ENCODE results near the gene ZNF337. TPM values are rescaled to one million over a fixed set of nuclear protein-coding genes. Genes with fewer than 3 reads are reported as not detected.
"Not testable (repeated sequence)": the region's sequence is repeated elsewhere in the genome, so short reads cannot be mapped to it uniquely, and the experiment has no call there.

ZNF337 gene
- 10.3 TPM for polyA plus RNA-seq

DNA sequence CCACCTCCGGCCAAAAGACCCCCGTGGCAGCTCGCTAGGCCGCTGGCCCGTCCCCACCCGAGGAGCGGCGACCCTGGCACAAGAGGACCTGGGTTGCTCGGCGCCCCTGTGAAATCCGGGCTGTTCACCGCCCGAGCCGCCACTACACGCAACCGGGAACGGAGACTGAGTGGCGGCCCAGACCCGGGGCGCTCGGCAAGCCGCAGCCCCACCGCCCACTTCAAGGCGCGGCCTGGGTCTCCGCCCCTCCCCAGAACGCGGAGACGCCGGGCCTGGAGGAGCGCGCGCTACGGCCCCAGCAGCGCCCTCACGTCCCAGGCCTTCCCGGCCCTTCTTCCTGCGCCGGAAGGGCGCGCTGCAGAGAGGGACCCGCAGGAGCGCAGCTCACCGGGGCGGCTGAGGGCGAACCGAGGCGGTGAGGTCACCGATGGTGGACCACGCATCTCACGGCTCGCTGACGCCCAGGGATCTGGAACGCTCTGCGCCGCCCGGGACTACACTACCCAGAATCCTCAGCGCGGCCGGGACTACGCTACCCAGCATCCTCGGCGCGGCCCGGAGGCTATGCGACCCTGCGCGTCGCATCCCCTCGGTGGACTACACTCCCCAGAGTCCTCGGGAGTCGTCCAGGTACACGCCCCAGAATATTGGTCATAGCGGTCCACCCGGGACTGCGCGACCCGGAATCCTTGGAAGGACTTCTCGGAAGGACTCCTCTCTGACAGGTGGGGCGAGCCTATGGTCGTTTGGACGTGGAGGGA, at the start of gene ZNF337:
TSS of gene ZNF337 (minus strand) at position 483 of the 761 bp plus-strand sequence. CDS start 10,436 bp downstream, outside the sequence.
- Mint-ChIP-seq H3K27me3 (no peaks in the 10 kb centered on the region), H3K27ac (peak within 1 kb of the TSS; percentile 86 to 96 (median 88)), H3K4me3 (peak within 1 kb of the TSS; percentile 93 to 100 (median 98)), H3K4me1 (peaks cover 14 to 24% (median 19%) of the 10 kb centered on the region in 3 donors), H3K36me3 (no peaks in the 10 kb centered on the region), H3K9me3 (peaks cover 4 to 6% (median 4%) of the 10 kb centered on the region in 3 donors)

DNA sequence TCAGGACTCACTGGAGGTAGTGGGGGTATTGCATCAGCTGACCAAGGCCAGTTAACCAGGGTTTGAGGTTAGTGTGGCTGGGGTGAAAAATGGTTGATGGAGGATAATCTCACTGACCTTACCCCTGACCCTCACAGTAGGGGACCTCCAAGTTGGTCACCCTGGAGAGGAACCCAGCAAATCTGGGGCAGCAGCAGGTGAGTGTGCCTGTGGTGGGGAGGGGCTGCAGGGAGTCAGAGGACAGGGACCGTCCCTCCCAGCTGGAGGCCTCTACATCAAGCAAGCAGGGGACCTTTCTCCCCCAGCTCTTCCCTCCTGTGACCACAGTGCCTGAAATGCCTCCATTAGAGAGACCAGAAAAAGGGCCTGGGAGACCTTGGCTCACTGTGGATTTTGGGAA, 49.1 kb upstream of the ZNF337 start:
- H3K4me3 Mint-ChIP-seq, result no peak overlapping the region
- no peaks in the 10 kb centered on the region for H3K27me3 Mint-ChIP-seq
- H3K27ac Mint-ChIP-seq, result no peak overlapping the region
- H3K36me3 Mint-ChIP-seq, result peaks cover 2% of the 10 kb centered on the region
- H3K4me1 Mint-ChIP-seq, result peaks cover 0 to 7% (median 0%) of the 10 kb centered on the region in 3 donors
- no peaks in the 10 kb centered on the region for H3K9me3 Mint-ChIP-seq

DNA sequence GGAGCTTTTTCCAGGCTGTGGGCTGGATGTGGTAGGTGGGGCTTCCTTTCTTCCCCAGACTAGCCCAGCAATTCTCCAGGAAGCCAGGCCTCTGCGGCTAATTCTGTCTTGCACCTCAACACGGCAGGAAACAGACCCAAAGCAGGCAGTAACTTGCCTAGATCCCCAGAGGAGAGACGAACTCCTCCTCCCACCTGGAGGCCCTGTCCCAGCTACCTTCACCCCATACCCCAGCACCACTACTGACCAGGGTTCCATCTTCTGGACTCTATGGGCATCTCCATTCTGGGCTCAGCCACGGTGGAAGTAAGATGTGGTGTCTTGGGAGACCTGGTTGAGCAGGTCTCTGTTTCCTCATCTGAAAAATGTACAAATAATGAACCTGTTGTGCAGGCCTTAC, 48.4 kb upstream of the ZNF337 start:
- H3K36me3 Mint-ChIP-seq, result peaks cover 2% of the 10 kb centered on the region
- H3K27ac Mint-ChIP-seq, result no peak overlapping the region
- H3K9me3 Mint-ChIP-seq, result no peaks in the 10 kb centered on the region
- H3K4me1 Mint-ChIP-seq, result peaks cover 0 to 4% (median 0%) of the 10 kb centered on the region in 3 donors
- H3K27me3 Mint-ChIP-seq, result no peaks in the 10 kb centered on the region
- no peak overlapping the region for H3K4me3 Mint-ChIP-seq

DNA sequence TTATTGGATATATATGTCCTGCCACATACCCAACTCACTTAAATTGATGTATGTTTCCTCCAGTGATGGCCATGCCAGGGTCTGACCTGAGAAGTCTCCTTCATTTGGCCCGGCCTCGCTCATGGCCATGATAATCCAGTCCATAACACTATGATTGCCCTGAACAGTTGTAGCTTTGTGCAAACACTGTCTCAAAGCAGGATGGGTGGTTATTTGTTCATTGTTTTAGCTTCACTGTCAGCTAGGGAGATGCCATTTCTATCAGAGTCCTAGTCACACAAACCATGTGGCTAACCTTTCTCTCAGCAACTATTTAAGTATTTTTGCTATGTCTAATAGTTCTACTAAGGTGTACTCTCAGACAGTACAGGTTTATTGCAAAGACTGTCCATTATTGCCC, 47.6 kb upstream of the ZNF337 start:
- Mint-ChIP-seq H3K4me3 (no peak overlapping the region), H3K27ac (no peak overlapping the region), H3K27me3 (no peaks in the 10 kb centered on the region), H3K4me1 (peaks cover 0 to 4% (median 0%) of the 10 kb centered on the region in 3 donors), H3K36me3 (peaks cover 2% of the 10 kb centered on the region), H3K9me3 (no peaks in the 10 kb centered on the region)

DNA sequence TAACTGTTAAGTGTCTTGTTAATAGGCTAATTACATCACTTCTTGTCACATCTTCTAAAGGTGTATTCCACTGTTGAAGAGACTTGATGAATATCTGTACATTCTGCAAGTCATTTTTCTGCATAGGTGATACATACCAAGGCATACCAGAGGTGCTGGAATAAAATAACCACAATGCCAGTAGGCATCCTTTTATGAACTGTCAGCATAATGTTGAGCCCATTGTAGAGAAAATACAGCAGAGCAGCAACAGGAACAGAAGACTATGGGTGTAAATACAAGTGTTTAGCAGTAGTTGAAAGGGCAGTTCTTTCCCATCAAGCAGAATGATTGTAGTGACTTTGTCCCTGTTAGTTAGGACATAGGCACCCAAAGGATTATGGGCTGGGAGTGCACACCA, 44.4 kb upstream of the ZNF337 start:
- Mint-ChIP-seq H3K36me3 (peaks cover 2% of the 10 kb centered on the region), H3K4me1 (no peaks in the 10 kb centered on the region), H3K27me3 (no peaks in the 10 kb centered on the region), H3K9me3 (no peaks in the 10 kb centered on the region), H3K27ac (no peak overlapping the region), H3K4me3 (no peak overlapping the region)

DNA sequence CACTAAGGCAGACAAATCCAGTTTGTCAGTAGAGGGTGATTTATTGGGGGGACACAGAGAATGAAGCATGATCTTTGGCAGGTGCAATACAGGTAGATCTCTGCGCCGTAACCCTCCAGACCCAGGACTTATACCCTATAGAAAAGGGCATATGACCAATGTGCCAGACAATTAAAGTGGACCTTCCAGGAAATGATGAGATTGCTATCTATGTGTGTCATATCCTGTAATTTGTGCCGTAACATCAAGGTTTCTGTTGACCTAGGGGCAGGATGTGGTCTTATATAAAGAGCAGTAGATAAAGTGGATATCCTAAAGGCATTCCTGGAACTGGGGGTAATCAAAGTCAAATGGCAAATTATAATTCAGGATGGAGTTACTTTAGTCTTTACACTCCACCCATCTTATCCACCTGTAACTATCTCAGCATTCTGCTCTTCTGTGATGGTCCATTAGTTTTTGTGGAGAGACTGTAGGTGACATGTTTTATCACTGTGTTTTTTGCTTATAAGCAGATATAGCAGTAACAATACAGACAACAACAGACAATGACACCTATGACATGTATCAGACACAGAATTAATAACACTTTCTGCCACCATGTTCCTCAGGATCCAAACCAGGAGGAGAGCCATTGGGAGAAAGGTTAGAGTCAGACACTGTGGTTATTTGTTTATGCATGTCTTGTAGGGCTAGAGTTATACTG, 43.1 kb upstream of the ZNF337 start:
- Mint-ChIP-seq H3K4me1 (no peaks in the 10 kb centered on the region), H3K4me3 (no peak overlapping the region), H3K36me3 (no peaks in the 10 kb centered on the region), H3K9me3 (no peaks in the 10 kb centered on the region), H3K27me3 (no peaks in the 10 kb centered on the region), H3K27ac (no peak overlapping the region)

DNA sequence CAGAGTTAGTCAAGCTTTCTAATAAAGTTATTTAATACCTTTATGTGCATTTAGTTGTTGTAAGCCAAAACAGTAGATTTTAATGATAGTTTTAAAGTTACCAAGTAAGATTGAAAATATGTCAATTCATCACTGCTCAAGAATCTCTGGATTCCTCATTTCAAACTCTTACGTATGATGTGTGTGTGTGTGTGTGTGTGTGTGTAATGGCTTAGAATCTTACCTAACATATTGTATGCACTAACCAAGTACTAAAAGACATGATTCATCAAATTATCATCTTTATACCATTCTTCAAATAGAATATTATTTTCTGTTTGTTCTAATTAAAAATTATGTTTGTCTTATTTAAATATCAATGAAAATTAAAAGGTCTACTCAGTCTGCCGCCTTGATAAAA, 41.5 kb upstream of the ZNF337 start:
- H3K27ac Mint-ChIP-seq, result no peak overlapping the region
- H3K9me3 Mint-ChIP-seq, result no peaks in the 10 kb centered on the region
- H3K4me3 Mint-ChIP-seq, result no peak overlapping the region
- H3K27me3 Mint-ChIP-seq, result no peaks in the 10 kb centered on the region
- no peaks in the 10 kb centered on the region for H3K36me3 Mint-ChIP-seq
- H3K4me1 Mint-ChIP-seq, result no peaks in the 10 kb centered on the region

DNA sequence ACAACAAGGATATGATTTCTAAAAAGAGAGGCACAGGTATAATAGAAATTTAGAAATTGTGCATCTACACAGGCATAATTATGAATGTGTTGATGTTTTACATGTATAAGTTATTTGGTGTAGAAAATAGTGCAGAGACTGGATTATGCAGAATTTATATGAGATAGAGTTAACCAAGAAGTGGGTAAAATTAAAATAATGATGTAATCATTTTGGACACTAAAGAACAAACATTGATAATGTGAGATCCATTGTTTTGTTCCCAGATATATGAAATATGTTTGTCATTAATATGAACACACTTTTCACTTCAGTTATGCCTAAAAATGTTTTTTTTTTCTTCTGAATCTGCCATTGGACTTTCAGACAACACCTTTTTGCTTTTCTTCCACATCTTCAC, 37.2 kb upstream of the ZNF337 start:
- Mint-ChIP-seq H3K36me3 (peaks cover 2% of the 10 kb centered on the region), H3K4me3 (no peak overlapping the region), H3K4me1 (no peaks in the 10 kb centered on the region), H3K27me3 (no peaks in the 10 kb centered on the region), H3K9me3 (no peaks in the 10 kb centered on the region), H3K27ac (no peak overlapping the region)

DNA sequence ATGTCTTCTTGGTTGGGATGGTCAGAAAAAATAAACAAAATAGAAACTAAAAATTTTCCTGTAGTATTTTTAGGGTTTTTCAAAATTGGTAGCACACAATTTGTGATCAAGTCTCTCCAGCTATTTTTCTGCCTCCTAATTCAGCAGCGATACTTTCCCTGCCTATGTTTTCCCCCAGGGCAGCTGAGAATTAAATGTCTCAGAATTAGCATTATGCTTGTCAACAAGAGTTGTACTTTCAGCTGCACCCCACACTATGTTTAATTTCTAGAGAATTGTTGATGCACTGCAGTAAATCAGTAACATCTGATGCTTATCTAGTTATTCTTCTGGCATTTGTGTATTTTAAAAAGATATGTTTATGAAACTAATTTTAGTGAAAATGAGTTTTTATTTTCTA, 34.2 kb upstream of the ZNF337 start:
- H3K36me3 Mint-ChIP-seq, result peaks cover 4% of the 10 kb centered on the region
- peaks cover 0 to 6% (median 0%) of the 10 kb centered on the region in 3 donors for H3K4me1 Mint-ChIP-seq
- H3K27ac Mint-ChIP-seq, result no peak overlapping the region
- peaks cover 9 to 14% (median 12%) of the 10 kb centered on the region in 3 donors for H3K9me3 Mint-ChIP-seq
- H3K4me3 Mint-ChIP-seq, result no peak overlapping the region
- no peaks in the 10 kb centered on the region for H3K27me3 Mint-ChIP-seq

DNA sequence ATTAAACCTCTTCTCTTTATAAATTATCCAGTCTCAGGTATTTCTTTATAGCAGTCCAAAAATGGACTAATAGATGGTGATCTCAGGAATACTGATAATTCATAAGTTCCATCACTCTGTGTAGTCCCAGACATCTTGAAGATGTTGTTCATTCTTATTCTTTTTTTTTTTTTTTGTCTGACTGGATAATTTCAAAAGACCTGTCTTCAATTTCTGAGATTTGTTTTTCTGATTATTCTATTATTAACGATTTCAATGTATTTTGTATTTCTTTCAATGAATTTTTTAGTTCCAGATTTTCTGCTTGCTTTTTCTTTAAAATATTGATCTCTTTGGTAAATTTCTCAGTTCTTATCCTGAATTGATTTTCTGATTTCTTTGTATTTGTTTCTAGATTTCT, 29.7 kb upstream of the ZNF337 start:
- peaks cover 16 to 38% (median 18%) of the 10 kb centered on the region in 3 donors for H3K9me3 Mint-ChIP-seq
- H3K4me1 Mint-ChIP-seq, result peaks cover 0 to 7% (median 0%) of the 10 kb centered on the region in 3 donors
- peak overlapping the region in 1 of 4 donors; percentile 11 for H3K4me3 Mint-ChIP-seq
- no peaks in the 10 kb centered on the region for H3K27me3 Mint-ChIP-seq
- peaks cover 22% of the 10 kb centered on the region for H3K36me3 Mint-ChIP-seq
- H3K27ac Mint-ChIP-seq, result peak overlapping the region in 1 of 3 donors; percentile 59

DNA sequence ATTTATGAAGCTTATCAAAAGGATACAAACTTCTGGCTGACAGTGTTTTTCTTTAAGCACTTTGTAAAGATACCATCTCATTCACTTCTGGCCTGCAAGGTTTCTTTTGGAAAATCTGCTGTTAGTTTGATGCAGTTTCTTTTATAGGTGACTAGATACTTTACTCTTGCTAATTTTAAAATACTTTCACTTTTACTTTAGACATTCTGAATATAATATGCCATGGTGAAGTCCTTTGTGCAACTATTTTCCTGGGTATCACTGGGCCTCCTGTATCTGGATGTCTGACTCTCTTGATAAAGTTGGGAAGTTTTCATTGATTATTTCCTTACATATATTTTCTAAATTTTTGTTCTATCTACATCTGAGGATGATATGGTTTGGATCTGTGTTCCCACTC, 29.0 kb upstream of the ZNF337 start:
- Mint-ChIP-seq H3K36me3 (peaks cover 27% of the 10 kb centered on the region), H3K4me1 (peaks cover 0 to 10% (median 0%) of the 10 kb centered on the region in 3 donors), H3K9me3 (peaks cover 16 to 41% (median 18%) of the 10 kb centered on the region in 3 donors), H3K27me3 (no peaks in the 10 kb centered on the region), H3K4me3 (peak overlapping the region in 1 of 4 donors; percentile 34), H3K27ac (no peak overlapping the region)

DNA sequence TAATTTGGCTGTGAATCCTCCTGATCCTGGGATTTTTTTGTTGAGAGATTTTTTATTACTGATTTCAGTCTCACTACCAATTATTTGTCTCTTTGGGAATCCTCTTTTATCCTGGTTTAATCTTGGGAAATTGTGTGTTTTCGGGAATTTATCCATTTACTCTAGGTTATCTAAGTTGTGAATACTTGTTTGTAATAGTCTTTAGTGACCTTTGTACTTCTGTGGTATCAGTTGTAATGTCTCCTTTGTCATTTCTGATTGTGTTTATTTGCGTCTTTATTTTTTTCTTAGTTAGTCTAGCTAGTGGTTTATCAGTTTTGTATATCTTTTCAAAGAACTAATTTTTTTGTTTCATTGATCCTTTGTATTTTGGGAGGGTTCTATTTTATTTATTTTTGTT, 27.3 kb upstream of the ZNF337 start:
- no peak overlapping the region for H3K27ac Mint-ChIP-seq
- H3K4me1 Mint-ChIP-seq, result peaks cover 5 to 10% (median 6%) of the 10 kb centered on the region in 3 donors
- H3K4me3 Mint-ChIP-seq, result no peak overlapping the region
- H3K36me3 Mint-ChIP-seq, result peaks cover 30% of the 10 kb centered on the region
- peaks cover 16 to 41% (median 18%) of the 10 kb centered on the region in 3 donors for H3K9me3 Mint-ChIP-seq
- H3K27me3 Mint-ChIP-seq, result no peaks in the 10 kb centered on the region

DNA sequence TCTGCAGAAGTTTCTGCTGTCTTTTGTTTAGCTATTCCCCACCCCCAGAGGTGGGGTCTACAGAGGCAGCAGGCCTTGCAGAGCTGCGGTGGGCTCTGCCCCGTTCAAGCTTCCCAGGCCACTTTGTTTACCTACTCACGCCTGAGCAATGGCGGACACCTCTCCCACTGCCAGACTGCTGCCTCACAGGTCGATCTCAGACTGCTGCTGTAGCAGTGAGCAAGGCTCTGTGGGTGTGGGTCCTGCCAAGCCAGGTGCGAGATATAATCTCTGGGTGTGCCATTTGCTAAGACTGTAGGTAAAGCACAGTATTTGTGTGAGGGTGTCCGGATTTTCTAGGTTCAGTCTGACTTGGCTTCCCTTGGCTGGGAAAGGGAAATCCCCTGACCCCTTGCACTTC, 23.6 kb upstream of the ZNF337 start:
- Mint-ChIP-seq H3K4me1 (peaks cover 4 to 6% (median 5%) of the 10 kb centered on the region in 3 donors), H3K27me3 (no peaks in the 10 kb centered on the region), H3K36me3 (peaks cover 36% of the 10 kb centered on the region), H3K4me3 (no peak overlapping the region), H3K9me3 (peaks cover 9 to 28% (median 12%) of the 10 kb centered on the region in 3 donors), H3K27ac (peak overlapping the region in 1 of 3 donors; percentile 47)

DNA sequence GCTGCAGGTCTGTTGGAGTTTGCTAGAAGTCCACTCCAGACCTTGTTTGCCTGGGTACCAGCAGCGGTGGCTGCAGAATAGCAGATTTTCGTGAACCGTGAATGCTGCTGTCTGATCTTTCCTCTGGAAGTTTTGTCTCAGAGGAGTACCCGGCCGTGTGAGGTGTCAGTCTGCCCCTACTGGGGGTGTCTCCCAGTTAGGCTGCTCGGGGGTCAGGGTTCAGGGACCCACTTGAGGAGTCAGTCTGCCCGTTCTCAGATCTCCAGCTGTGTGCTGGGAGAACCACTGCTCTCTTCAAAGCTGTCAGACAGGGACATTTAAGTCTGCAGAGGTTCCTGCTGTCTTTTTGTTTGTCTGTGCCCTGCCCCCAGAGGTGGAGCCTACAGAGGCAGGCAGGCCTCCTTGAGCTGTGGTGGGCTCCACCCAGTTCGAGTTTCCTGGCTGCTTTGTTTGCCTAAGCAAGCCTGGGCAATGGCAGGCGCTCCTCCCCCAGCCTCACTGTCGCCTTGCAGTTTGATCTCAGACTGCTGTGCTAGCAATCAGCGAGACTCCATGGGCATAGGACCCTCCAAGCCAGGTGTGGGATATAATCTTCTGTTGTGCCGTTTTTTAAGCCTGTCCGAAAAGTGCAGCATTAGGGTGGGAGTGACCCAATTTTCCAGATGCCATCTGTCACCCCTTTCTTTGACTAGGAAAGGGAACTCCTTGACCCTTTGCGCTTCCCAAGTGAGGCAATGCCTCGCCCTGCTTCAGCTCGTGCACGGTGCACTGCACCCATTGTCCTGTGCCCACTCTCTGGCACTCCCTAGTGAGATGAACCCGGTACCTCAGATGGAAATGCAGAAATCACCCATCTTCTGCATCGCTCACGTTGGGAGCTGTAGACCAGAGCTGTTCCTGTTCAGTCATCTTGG, 22.5 kb upstream of the ZNF337 start:
- Mint-ChIP-seq H3K36me3 (peaks cover 31% of the 10 kb centered on the region), H3K4me3 (peak overlapping the region in 2 of 4 donors; percentile 19 to 47), H3K27ac (peak overlapping the region in 1 of 3 donors; percentile 35), H3K9me3 (peaks cover 6 to 19% (median 9%) of the 10 kb centered on the region in 3 donors)
- H3K27me3 Mint-ChIP-seq, H3K4me1 Mint-ChIP-seq: not testable (repeated sequence)

DNA sequence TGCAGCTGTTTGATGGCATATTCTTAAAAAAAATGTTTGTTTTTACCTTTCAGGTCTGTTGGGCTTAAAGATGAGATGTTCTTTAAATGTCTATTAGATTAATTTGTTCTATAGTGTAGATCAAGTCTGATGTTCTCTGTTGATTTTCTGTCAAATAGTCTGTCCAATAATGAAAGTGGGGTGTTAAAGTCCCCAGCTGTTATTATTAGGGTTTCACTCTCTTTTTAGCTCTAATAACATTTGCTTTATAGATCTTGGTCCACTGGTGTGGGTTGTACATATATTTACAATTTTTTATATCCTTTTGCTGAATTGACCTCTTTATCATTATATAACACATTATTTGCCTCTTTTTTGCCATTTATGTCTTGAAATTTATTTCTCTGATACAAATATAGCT, 11.0 kb upstream of the ZNF337 start:
- Mint-ChIP-seq H3K4me1 (peaks cover 13 to 27% (median 17%) of the 10 kb centered on the region in 3 donors), H3K4me3 (no peak overlapping the region), H3K36me3 (peaks cover 11% of the 10 kb centered on the region), H3K27me3 (no peaks in the 10 kb centered on the region), H3K27ac (no peak overlapping the region), H3K9me3 (peaks cover 0 to 11% (median 9%) of the 10 kb centered on the region in 3 donors)
